CD4-positive, alpha-beta memory T cell (primary cell): ENCODE measurements around the gene IGFBP5. TPM values are rescaled to one million over a fixed set of nuclear protein-coding genes. Genes with fewer than 3 reads are reported as not detected.

ENCODE experiments used
- CTCF ChIA-PET: fragments of 350-600 bp; sonication (Branson Sonifier 250); formaldehyde crosslinking; loops from one replicate; lab custom pipeline; 2021; ENCODE audit warnings: inconsistent platforms; ENCODE audit not compliant: partially characterized antibody; lab: Charles Lee
- POLR2A ChIA-PET: fragments of 350-600 bp; sonication (Branson Sonifier 250); formaldehyde crosslinking; loops from one replicate; lab custom pipeline; 2021; ENCODE audit not compliant: partially characterized antibody; lab: Charles Lee
- DNase-seq, 5 donors: peaks; one replicate each; pipeline versions ENCODE4 v3.0.0 to v3.0.0-alpha.2; 2020 to 2022; ENCODE audit warnings: mixed read lengths in 1 of 5
- H3K27ac ChIP-seq: one replicate; pipeline ENCODE4 v1.7.0; 2013; ENCODE audit warnings: low read depth, low read length
- H3K27me3 ChIP-seq: 2 replicates; pipeline ENCODE4 v1.7.0; 2013; ENCODE audit warnings: mild to moderate bottlenecking, low read length, moderate library complexity; ENCODE audit not compliant: insufficient read depth
- H3K36me3 ChIP-seq: 2 replicates; pipeline ENCODE4 v1.7.0; 2013; ENCODE audit warnings: mild to moderate bottlenecking, low read length, moderate library complexity; ENCODE audit not compliant: insufficient read depth
- H3K4me1 ChIP-seq: 2 replicates; pipeline ENCODE4 v1.7.0; 2013; ENCODE audit warnings: mild to moderate bottlenecking, low read length, moderate library complexity; ENCODE audit not compliant: insufficient read depth
- H3K4me3 ChIP-seq, 2 donors: one replicate each; pipeline ENCODE4 v1.7.0; 2013; ENCODE audit warnings: low read length in 2 of 2, mild to moderate bottlenecking in 1 of 2
- H3K9me3 ChIP-seq, 2 donors: one replicate each; pipeline ENCODE4 v1.7.0; 2013; ENCODE audit warnings: low read length in 2 of 2, control low read depth in 1 of 2; ENCODE audit not compliant: control insufficient read depth in 1 of 2
- H3K27ac Mint-ChIP-seq, 7 donors: one replicate each; pipeline ENCODE4 v1.8.0; 2020 to 2021; ENCODE audit warnings: mixed read lengths in 7 of 7, mild to moderate bottlenecking in 6 of 7, inconsistent platforms in 3 of 7, moderate library complexity in 3 of 7
- H3K27me3 Mint-ChIP-seq, 2 donors: one replicate each; pipeline ENCODE4 v1.8.0; 2020 to 2021; ENCODE audit warnings: mixed read lengths in 2 of 2
- H3K36me3 Mint-ChIP-seq, 2 donors: one replicate each; pipeline ENCODE4 v1.8.0; 2020 to 2021; ENCODE audit warnings: mixed read lengths in 2 of 2, inconsistent platforms in 1 of 2, mild to moderate bottlenecking in 1 of 2
- H3K4me1 Mint-ChIP-seq, 4 donors: one replicate each; pipeline ENCODE4 v1.8.0; 2020 to 2021; ENCODE audit warnings: mixed read lengths in 4 of 4, mild to moderate bottlenecking in 1 of 4
- H3K4me3 Mint-ChIP-seq, 8 donors: one replicate each; pipeline ENCODE4 v1.8.0; 2020 to 2021; ENCODE audit warnings: mixed read lengths in 8 of 8, mild to moderate bottlenecking in 7 of 8, moderate library complexity in 6 of 8, inconsistent platforms in 3 of 8
- H3K9me3 Mint-ChIP-seq, 8 donors: one replicate each; pipeline ENCODE4 v1.8.0; 2020 to 2021; ENCODE audit warnings: mixed read lengths in 8 of 8, mild to moderate bottlenecking in 5 of 8, inconsistent platforms in 3 of 8, moderate library complexity in 1 of 8
- intact Hi-C: fragments of 100-400 bp; cut with micrococcal nuclease; formaldehyde crosslinking; loops from one replicate; pipeline ENCODE4 v1.15.1; 2023
- polyA plus RNA-seq, 2 donors: library from polyadenylated mRNA; unstranded; fragments of 300-500 nt; fragmentation: Illumina TruSeq; gene quantifications; one replicate each; pipeline ENCODE4 v1.2.3, GENCODE V29; 2021
- total RNA-seq, 2 experiments: library from RNA; stranded (reverse); gene quantifications; one replicate each; pipeline ENCODE4 v1.2.3, GENCODE V29; 2021

The IGFBP5 gene
- total and polyA plus RNA-seq, 4 experiments from 2014 or later, result 0.23 TPM; not detected in 3

GRCh38 chr2:216694826-216695217 is 527 bp downstream of the IGFBP5 start:
- DNase-seq, result no peak
- ChIA-PET POLR2A (no interaction called here), CTCF (interaction anchor here (1.3 kb wide), 1 partner anchor 28 kb away, joined by 4 read pairs; no protein-coding TSS in a partner anchor)
- H3K36me3 ChIP-seq, result no peaks in the 10 kb centered on the region
- H3K36me3 Mint-ChIP-seq, result no peaks in the 10 kb centered on the region
- H3K4me1 ChIP-seq, result peaks cover 29% of the 10 kb centered on the region
- intact Hi-C loops, result loop anchor here (5.0 kb wide), 1 partner anchor 1062 kb away; no protein-coding TSS in a partner anchor
- H3K4me3 Mint-ChIP-seq, result peak overlapping the region in 1 of 8 donors; percentile 39
- H3K27me3 Mint-ChIP-seq, result peaks cover 44 to 49% of the 10 kb centered on the region in 2 donors
- no peak overlapping the region for H3K27ac ChIP-seq
- peaks cover 0 to 2% (median 0%) of the 10 kb centered on the region in 8 donors for H3K9me3 Mint-ChIP-seq
- no peak overlapping the region for H3K4me3 ChIP-seq
- H3K27me3 ChIP-seq, result peaks cover 16% of the 10 kb centered on the region
- H3K9me3 ChIP-seq, result no peaks in the 10 kb centered on the region
- no peak overlapping the region for H3K27ac Mint-ChIP-seq
- peaks cover 16 to 35% (median 23%) of the 10 kb centered on the region in 4 donors for H3K4me1 Mint-ChIP-seq

DNA sequence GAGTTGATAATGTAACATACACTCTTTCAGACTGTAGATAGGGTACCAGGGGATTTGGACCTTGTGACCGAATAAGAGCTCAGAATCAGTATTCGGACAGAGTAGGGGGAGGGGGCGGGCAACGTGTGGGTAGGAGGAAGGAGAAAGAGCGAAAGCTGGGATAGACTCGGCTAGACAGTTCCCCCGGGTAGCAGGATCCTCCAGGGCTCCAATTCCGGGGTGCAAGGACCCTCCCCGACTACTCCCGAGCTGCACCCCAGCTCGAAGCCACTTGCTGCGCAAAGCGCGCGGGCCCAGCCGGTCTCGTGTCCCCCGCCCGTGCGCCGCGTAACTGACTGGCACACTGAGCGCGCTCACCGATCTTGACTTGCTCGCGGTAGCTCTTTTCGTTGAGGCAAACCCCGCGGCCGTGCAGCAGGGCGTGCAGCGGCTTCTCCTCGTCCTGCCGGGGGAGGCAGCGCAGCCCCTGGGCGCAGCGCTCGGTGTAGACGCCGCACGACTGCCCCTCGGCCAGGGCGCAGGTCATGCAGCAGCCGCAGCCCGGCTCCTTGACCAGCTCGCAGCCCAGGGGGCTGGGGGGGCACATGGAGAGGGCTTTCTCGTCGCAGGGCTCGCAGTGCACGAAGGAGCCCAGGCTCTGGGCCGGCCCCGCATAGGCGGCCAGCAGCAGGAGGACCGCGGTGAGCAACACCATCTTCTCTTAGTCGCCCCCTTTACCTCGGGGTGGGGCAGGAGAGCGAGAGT is 1.1 kb downstream of the IGFBP5 start:
- H3K4me1 ChIP-seq, result peaks cover 29% of the 10 kb centered on the region
- peaks cover 16 to 35% (median 24%) of the 10 kb centered on the region in 4 donors for H3K4me1 Mint-ChIP-seq
- intact Hi-C loops, result no loop called here
- POLR2A ChIA-PET, result no interaction called here
- no peaks in the 10 kb centered on the region for H3K36me3 Mint-ChIP-seq
- H3K27me3 Mint-ChIP-seq, result peaks cover 50 to 52% of the 10 kb centered on the region in 2 donors
- H3K27ac ChIP-seq, result no peak overlapping the region
- no peaks in the 10 kb centered on the region for H3K36me3 ChIP-seq
- no peak overlapping the region for H3K4me3 ChIP-seq
- H3K4me3 Mint-ChIP-seq, result peak overlapping the region; percentile 27 to 85 (median 65)
- DNase-seq, result peak in 1 of 5 donors; percentile 10
- H3K9me3 Mint-ChIP-seq, result peaks cover 0 to 2% (median 0%) of the 10 kb centered on the region in 8 donors
- CTCF ChIA-PET, result interaction anchor here (1.3 kb wide), 1 partner anchor 27 kb away, joined by 4 read pairs; no protein-coding TSS in a partner anchor
- H3K9me3 ChIP-seq, result no peaks in the 10 kb centered on the region
- H3K27ac Mint-ChIP-seq, result peak overlapping the region in 1 of 7 donors; percentile 42
- H3K27me3 ChIP-seq, result peaks cover 16% of the 10 kb centered on the region

DNA sequence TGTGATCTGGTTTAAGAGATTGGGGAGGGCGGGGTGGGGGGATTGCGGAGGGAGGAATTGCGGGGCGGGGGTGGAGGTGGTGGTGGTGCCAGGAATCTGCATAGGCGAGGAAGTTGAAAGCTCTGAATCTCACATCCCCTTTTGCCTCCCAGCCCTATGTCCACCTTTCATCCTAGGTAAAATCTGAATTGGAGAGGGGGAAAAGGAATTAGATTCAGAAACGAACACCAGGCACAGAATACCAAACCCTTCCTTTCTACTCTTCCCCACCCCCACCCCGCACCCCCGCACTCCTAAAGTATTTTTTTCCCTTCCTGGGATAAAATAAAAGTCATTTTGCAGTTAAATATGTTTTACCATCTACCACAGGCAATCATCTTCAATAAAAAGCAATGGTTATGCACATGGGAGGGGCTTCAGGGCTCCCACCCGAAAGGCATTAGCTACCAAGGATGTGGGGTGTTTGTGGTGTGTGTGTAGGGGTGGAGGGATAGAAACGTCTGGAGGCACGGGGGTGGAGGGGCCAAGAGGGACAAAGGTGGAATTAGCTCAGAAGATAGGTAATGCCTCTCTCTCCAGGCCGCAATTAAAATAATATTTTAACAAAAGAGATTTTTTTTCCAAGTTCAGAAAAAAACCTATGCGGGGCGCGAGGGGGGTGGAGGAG is 1.8 kb downstream of the IGFBP5 start:
- POLR2A ChIA-PET, result no interaction called here
- no peak overlapping the region for H3K4me3 ChIP-seq
- no peak overlapping the region for H3K27ac ChIP-seq
- no peaks in the 10 kb centered on the region for H3K36me3 Mint-ChIP-seq
- no peaks in the 10 kb centered on the region for H3K9me3 ChIP-seq
- intact Hi-C loops, result no loop called here
- H3K4me1 Mint-ChIP-seq, result peaks cover 16 to 35% (median 24%) of the 10 kb centered on the region in 4 donors
- H3K36me3 ChIP-seq, result no peaks in the 10 kb centered on the region
- peaks cover 0 to 2% (median 0%) of the 10 kb centered on the region in 8 donors for H3K9me3 Mint-ChIP-seq
- H3K27ac Mint-ChIP-seq, result peak overlapping the region in 1 of 7 donors; percentile 42
- CTCF ChIA-PET, result interaction anchor here (1.6 to 2.0 kb wide), 2 partner anchors 11 to 1019 kb away, joined by 6 to 8 read pairs; no protein-coding TSS in a partner anchor
- peaks cover 15% of the 10 kb centered on the region for H3K27me3 ChIP-seq
- H3K27me3 Mint-ChIP-seq, result peaks cover 54 to 57% of the 10 kb centered on the region in 2 donors
- peak overlapping the region; percentile 14 to 85 (median 61) for H3K4me3 Mint-ChIP-seq
- no peak for DNase-seq
- H3K4me1 ChIP-seq, result peaks cover 29% of the 10 kb centered on the region

GRCh38 chr2:216692636-216693413 is 2.5 kb downstream of the IGFBP5 start:
- Mint-ChIP-seq H3K27me3 (peaks cover 55 to 56% of the 10 kb centered on the region in 2 donors), H3K4me1 (peaks cover 16 to 35% (median 24%) of the 10 kb centered on the region in 4 donors), H3K9me3 (peaks cover 0 to 2% (median 0%) of the 10 kb centered on the region in 8 donors), H3K36me3 (no peaks in the 10 kb centered on the region), H3K27ac (peak overlapping the region in 2 of 7 donors; percentile 57 to 76), H3K4me3 (peak overlapping the region; percentile 72 to 89 (median 84))
- intact Hi-C loops, result no loop called here
- ChIA-PET CTCF (interaction anchor here (1.6 to 2.0 kb wide), 2 partner anchors 10 to 1020 kb away, joined by 6 to 8 read pairs; no protein-coding TSS in a partner anchor), POLR2A (no interaction called here)
- no peak overlapping the region for H3K27ac ChIP-seq
- no peaks in the 10 kb centered on the region for H3K36me3 ChIP-seq
- peak in 3 of 5 donors; percentile 19 to 52 (median 22) for DNase-seq
- no peak overlapping the region for H3K4me3 ChIP-seq
- peaks cover 29% of the 10 kb centered on the region for H3K4me1 ChIP-seq
- peaks cover 10% of the 10 kb centered on the region for H3K27me3 ChIP-seq
- H3K9me3 ChIP-seq, result no peaks in the 10 kb centered on the region

DNA sequence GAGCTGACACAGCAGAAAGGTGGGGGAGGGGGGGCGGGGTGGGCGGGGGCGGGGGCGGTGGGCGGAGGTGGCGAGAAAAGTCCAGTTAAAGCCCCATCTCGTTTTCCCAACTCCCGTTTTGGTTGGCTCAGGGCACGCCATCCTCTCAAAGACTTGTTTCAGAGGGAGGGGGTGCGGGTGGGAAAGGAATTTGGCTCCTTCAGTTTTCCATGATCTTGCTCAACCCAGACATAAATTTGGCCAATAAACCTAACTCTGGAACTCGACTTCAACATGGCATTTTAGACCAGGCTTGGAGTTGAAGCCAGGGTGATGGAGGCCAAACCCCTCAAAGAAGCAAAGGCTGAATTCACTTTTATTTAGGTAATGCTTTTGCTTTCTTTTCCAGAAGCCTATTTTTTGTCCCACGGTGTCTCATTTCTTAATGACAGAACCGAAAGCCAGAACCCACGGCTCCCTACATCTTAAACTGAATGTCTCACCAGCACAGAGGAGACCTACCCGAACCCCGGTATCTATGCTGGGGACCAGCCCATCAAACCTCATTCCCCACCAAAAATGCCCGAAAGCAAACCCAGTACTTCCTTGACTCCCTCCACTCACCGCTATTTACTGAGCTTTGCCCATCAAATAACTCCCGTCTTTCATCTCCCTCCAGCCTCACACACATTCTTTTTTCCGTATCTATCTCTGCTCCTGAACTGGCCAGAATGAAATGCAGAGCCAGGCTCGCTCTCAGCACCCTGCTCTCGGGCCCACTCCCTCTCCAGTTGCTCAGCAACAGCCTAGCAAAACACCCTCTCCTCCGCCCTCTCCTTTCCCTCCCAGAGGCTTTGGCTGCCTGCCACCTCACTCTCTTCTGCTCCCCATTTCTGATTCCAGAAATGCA is 4.3 kb downstream of the IGFBP5 start:
- DNase-seq, result peak in 3 of 5 donors; percentile 12 to 47 (median 19)
- Histone ChIP-seq H3K36me3 (no peaks in the 10 kb centered on the region), H3K4me1 (peaks cover 29% of the 10 kb centered on the region), H3K27ac (no peak overlapping the region), H3K9me3 (no peaks in the 10 kb centered on the region), H3K4me3 (no peak overlapping the region), H3K27me3 (peaks cover 10% of the 10 kb centered on the region)
- peak overlapping the region in 4 of 7 donors; percentile 31 to 80 (median 50) for H3K27ac Mint-ChIP-seq
- H3K4me3 Mint-ChIP-seq, result peak overlapping the region in 7 of 8 donors; percentile 36 to 89 (median 70)
- peaks cover 16 to 35% (median 24%) of the 10 kb centered on the region in 4 donors for H3K4me1 Mint-ChIP-seq
- peaks cover 46 to 48% of the 10 kb centered on the region in 2 donors for H3K27me3 Mint-ChIP-seq
- intact Hi-C loops, result no loop called here
- H3K36me3 Mint-ChIP-seq, result no peaks in the 10 kb centered on the region
- POLR2A ChIA-PET, result no interaction called here
- CTCF ChIA-PET, result no interaction called here
- peaks cover 0 to 2% (median 0%) of the 10 kb centered on the region in 8 donors for H3K9me3 Mint-ChIP-seq

GRCh38 chr2:216690456-216690852 is 4.9 kb downstream of the IGFBP5 start:
- no peak for DNase-seq
- H3K27ac ChIP-seq, result no peak overlapping the region
- Mint-ChIP-seq H3K36me3 (no peaks in the 10 kb centered on the region), H3K27ac (no peak overlapping the region), H3K4me1 (peaks cover 16 to 35% (median 24%) of the 10 kb centered on the region in 4 donors), H3K4me3 (peak overlapping the region in 1 of 8 donors; percentile 20), H3K9me3 (peaks cover 0 to 2% (median 0%) of the 10 kb centered on the region in 8 donors), H3K27me3 (peaks cover 45 to 47% of the 10 kb centered on the region in 2 donors)
- ChIA-PET POLR2A (no interaction called here), CTCF (no interaction called here)
- no peaks in the 10 kb centered on the region for H3K36me3 ChIP-seq
- peaks cover 29% of the 10 kb centered on the region for H3K4me1 ChIP-seq
- no peaks in the 10 kb centered on the region for H3K9me3 ChIP-seq
- H3K4me3 ChIP-seq, result no peak overlapping the region
- intact Hi-C loops, result no loop called here
- H3K27me3 ChIP-seq, result peaks cover 10% of the 10 kb centered on the region
